Fibroblast of skin of left quadriceps (primary cell): ENCODE results near the gene BRMS1.
"Not testable (repeated sequence)": the region's sequence is repeated elsewhere in the genome, so short reads cannot be mapped to it uniquely, and the experiment has no call there.

Experiments
- DNase-seq, 2 experiments: peaks; one replicate each; pipeline ENCODE4 v3.0.0-alpha.2; 2013; ENCODE audit warnings: low read depth in 2 of 2

Gene BRMS1

DNA sequence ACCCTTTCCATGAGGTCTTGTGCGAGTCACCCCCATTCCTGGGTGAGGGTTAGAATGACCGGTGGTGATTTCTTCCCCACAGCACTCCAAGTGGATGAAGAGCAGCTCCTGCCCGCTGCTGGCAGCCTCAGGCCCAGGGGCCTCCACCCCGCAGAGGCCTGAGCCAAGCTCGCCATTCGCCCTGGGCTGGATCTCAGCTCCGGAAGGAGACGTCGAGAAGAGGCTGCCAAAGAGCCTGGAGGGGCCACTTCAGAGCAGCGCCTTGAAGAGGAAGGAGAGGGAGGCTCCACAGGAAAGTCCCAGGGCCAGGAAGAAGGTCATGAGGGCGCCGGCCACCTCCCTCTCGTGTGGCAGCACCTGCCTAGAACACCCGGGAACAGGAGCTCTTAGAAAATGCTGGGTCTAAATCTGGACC is 18.3 kb upstream of the BRMS1 start:
- DNase-seq, result no peak

- no peak for DNase-seq
These were observed 17.7 kb upstream of the BRMS1 start for GRCh38 chr11:66362481-66363147.

GRCh38 chr11:66361502-66361941 is 16.6 kb upstream of the BRMS1 start:
- DNase-seq, result no peak

DNA sequence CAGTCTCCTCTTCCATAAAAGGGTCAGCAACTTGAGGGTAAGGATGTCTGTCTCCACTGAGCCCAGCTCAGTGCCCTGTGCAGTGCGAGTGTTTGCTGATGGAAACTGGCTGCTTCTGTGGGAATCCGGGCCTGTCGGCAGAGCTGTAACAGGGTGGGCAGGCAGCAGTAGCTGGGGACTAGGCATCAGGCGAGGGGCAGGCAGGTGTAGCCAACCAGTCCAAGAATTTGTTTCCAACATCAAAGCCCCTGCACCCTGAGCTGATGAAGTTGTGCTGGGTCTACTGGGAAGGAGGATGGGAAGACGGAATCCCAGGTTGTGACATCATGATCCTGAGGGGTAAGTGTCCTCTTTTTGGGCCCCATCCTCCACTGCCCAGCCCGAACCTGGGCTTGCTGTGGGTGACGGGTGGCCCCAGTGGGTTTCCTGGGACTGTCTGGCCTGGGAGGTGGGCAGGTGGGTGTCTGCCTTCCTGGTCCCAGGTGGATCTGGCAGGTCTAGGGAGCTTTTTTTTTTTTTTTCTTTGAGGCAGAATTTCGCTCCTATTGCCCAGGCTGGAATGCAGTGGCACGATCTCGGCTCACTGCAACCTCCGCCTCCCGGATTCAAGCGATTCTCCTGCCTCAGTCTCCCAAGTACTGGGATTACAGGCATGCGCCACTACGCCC is 15.6 kb upstream of the BRMS1 start:
- DNase-seq, result no peak

GRCh38 chr11:66359662-66360087 is 14.8 kb upstream of the BRMS1 start:
- DNase-seq, result no peak

DNA sequence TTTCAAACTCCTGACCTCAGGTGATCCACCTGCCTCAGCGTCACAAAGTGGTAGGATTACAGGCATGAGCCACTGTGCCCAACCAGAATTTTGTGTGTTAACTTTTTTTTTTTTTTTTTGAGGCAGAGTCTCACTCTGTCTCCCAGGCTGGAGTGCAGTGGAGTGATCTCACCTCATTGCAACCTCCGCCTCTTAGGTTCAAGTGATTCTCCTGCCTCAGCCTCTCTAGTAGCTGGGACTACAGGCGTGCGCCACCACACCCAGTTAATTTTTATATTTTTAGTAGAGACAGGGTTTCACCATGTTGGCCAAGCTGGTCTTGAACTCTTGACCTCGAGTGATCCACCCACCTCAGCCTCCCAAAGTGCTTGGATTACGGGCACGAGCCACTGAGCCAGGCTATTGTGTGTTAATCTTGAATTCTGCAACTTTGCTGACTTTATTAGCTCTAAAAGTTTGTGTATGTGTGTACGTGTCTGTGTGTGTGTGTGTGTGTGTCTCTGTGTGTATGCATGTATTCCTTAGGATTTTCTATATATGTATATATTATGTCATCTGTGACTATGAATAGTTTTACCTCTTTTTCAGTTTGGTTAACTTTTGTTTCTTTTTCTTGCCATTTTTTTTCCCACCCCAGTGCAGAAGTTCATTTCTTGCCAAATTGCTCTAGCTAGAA is 5.8 kb upstream of the BRMS1 start:
- DNase-seq, result not testable (repeated sequence)

GRCh38 chr11:66349084-66349386 is 4.1 kb upstream of the BRMS1 start:
- DNase-seq, result no peak

- DNase-seq, result peak; percentile 82 to 84
These were observed 2.7 kb upstream of the BRMS1 start, which contains the start of gene B4GAT1 for GRCh38 chr11:66347425-66348276. B4GAT1 (minus strand) TSS chr11:66347629; CDS start chr11:66347545, 84 bp downstream.

DNA sequence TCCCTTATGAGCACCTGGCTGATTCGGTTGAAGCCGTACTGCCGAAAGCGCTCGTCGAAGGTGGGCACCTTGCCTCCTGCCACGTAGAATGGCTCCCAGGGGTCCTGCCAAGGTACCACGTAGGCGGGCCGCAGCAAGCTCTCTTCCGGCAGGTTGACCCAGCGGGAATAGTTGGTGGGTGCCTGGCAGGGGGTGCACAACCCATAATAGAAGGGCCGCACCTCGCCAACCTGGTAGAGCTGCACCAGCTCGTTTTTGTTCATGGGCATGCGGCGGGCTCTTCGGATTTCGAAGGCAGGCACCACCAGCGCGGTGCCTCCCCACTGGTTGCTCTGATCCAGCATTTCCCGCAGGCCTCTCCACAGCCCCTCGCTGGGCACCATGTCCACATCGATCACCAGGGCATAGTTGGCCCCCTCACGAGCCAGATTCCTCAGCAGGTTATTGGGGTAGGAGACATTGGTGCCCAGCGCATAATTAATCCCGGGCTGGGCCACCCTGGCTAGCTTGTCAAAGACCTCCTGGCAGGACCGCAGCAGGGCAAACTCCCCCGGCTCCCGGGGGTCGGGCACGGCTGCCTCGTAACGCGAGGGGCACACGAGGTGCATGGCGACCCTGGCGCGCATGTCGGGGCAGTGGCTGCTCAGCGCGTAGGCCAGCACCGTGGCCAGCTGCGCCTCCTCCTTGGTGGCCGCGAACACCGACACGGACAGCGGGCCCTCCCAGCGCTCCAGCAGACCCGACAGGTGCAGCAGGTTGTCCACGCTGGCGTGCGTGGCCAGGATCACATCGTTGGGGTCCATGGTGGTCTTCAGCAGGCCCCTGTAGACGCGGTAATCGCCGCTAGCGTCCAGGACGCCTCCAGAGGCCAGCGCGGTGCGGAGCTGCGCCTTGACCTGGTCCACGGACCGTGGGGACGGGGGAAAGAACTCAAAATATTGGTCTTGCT is 1.8 kb upstream of the BRMS1 start:
- no peak for DNase-seq

DNA sequence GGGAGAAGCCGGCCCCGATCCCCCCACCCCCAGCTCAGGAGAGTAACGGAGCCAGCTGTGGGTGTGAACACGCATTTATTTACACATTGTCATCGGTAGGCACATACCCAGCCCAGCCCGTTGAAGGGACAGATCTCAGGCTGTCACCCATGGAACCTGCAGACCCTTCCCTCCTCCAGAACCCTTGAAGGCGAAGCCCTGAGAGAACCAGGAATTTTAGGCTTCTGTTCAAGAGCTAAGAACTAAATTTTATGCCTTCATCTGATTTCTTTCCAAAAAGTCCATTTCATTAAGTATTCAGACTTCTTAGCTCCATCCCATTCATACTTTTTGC is 379 bp upstream of the BRMS1 start:
- DNase-seq, result no peak

- no peak for DNase-seq
These were observed 1.7 kb downstream of the BRMS1 start for GRCh38 chr11:66343176-66343575.

DNA sequence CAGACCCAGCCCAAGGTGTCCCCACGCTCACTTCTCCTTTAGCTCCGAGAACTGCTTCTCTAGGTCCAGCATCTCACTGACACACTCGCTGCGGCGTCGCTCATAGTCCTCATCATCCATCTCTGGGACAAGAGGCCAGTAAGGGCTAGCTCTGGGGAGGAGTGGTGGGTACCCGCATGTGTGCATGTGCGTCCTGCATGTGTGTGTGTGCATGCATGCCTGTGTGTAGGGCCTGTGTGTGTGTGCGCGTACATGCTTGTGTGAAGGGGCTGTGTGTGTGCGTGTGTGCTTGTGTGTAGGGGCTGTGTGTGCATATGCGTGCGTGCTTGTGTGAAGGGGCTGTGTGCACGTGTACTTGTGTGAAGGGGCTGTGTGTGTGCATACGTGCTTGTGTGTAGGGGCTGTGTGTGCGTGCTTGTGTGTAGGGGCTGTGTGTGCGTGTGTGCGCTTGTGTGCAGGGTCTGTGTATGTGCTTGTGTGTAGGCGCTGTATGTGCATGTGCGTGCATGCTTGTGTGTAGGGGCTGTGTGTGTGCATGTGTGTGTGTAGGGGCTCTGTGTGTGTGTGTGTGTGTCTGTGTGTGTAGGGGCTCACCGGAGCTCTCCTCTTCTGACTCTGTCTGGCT is 3.3 kb downstream of the BRMS1 start:
- DNase-seq, result no peak

- DNase-seq, result no peak
These were observed 4.1 kb downstream of the BRMS1 start for GRCh38 chr11:66340596-66341501.

GRCh38 chr11:66339686-66340483 is 5.0 kb downstream of the BRMS1 start:
- no peak for DNase-seq

GRCh38 chr11:66339162-66339675 is 5.7 kb downstream of the BRMS1 start:
- DNase-seq, result no peak

GRCh38 chr11:66338276-66339161 is 6.4 kb downstream of the BRMS1 start:
- DNase-seq, result no peak

DNA sequence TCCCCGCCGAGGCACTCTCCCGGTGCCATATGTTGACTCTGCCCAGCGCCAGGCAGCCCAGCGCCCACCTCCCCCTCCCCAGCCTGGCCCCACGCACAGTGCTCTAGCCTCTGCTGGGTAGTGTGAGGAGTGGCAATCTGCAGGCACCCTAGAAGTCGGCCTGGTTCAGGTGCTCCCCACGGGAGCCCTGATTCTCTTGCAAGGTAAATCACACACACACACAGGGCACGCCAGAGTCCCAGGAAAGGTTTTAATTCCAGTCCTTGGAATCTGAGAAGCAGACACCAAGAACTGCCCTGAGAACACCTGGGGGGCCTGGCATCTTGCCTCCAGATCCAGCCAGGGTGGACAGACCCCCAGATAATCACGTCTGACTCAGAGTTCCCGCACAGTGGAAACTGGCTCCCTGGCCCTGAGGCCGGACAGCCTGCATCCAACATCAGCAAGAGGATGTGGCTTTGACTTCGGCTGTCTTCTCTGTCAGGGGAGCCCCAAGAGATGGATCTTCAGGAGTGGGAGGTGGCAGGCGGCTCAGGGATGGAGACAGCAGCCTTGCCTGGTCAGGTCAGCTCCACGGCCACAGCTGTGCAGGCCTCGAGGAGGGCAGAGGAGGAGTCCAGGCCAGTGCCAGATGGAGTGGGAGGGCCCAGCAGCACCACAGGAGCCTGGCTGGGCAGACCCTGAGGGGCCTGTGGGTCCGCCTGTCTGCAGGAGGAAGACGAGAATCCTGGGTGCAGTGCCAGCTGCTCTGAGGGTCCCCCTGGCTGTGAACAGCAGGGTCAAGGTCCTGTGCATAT is 7.6 kb downstream of the BRMS1 start:
- DNase-seq, result no peak
